H9 (cell line): ENCODE results near the gene UPF2. TPM values are rescaled to one million over a fixed set of nuclear protein-coding genes. Genes with fewer than 3 reads are reported as not detected.

Source experiments
- DNase-seq: peaks from one replicate; pipeline ENCODE4 v3.0.0-alpha.2; 2017
- H2AFZ ChIP-seq: one replicate; pipeline ENCODE4 v1.6.1; 2013; ENCODE audit warnings: mild to moderate bottlenecking, low read length, control low read depth, moderate library complexity
- H2AK5ac ChIP-seq: 2 replicates; pipeline ENCODE4 v1.6.1; 2013; ENCODE audit warnings: low read length, control low read depth, mixed read lengths; ENCODE audit not compliant: insufficient read length
- H2BK120ac ChIP-seq: one replicate; pipeline ENCODE4 v1.6.1; 2013; ENCODE audit warnings: low read depth, mild to moderate bottlenecking, low read length, control low read depth, inconsistent platforms; ENCODE audit not compliant: poor library complexity, severe bottlenecking
- H2BK12ac ChIP-seq: 2 replicates; pipeline ENCODE4 v1.6.1; 2013; ENCODE audit warnings: low read length, control low read depth, mixed read lengths, low read depth; ENCODE audit not compliant: insufficient read length
- H2BK15ac ChIP-seq: 2 replicates; pipeline ENCODE4 v1.6.1; 2013; ENCODE audit warnings: low read depth, low read length, control low read depth
- H2BK20ac ChIP-seq: one replicate; pipeline ENCODE4 v1.6.1; 2013; ENCODE audit warnings: low read depth, mild to moderate bottlenecking, low read length, control low read depth, inconsistent platforms; ENCODE audit not compliant: poor library complexity, severe bottlenecking
- H2BK5ac ChIP-seq: 2 replicates; pipeline ENCODE4 v1.6.1; 2013; ENCODE audit warnings: low read length, control low read depth, mixed read lengths; ENCODE audit not compliant: insufficient read length
- H3K14ac ChIP-seq: 2 replicates; pipeline ENCODE4 v1.6.1; 2013; ENCODE audit warnings: low read length, control low read depth; ENCODE audit not compliant: insufficient read depth
- H3K18ac ChIP-seq: 2 replicates; pipeline ENCODE4 v1.6.1; 2013; ENCODE audit warnings: low read depth, mild to moderate bottlenecking, mixed read lengths, low read length, control low read depth; ENCODE audit not compliant: insufficient read length
- H3K23ac ChIP-seq: 2 replicates; pipeline ENCODE4 v1.6.1; 2013; ENCODE audit warnings: low read length, control low read depth, mixed read lengths, low read depth; ENCODE audit not compliant: insufficient read length
- H3K23me2 ChIP-seq: 2 replicates; pipeline ENCODE4 v1.6.1; 2013; ENCODE audit warnings: low read depth, mild to moderate bottlenecking, mixed read lengths, low read length, control low read depth; ENCODE audit not compliant: insufficient read length, poor library complexity, severe bottlenecking
- H3K27ac ChIP-seq: 2 replicates; pipeline ENCODE4 v1.5.1; 2013; ENCODE audit warnings: low read length, control low read depth, mixed read lengths, low read depth; ENCODE audit not compliant: insufficient read length
- H3K27me3 ChIP-seq: 2 replicates; pipeline ENCODE4 v1.6.1; 2013; ENCODE audit warnings: low read length, control low read depth, inconsistent platforms; ENCODE audit not compliant: insufficient read depth
- H3K4ac ChIP-seq: 2 replicates; pipeline ENCODE4 v1.6.1; 2013; ENCODE audit warnings: low read depth, mild to moderate bottlenecking, control low read depth, inconsistent platforms, low read length, moderate library complexity
- H3K4me1 ChIP-seq: 2 replicates; pipeline ENCODE4 v1.6.1; 2013; ENCODE audit warnings: low read length, control low read depth, inconsistent platforms; ENCODE audit not compliant: insufficient read depth
- H3K4me2 ChIP-seq: 2 replicates; pipeline ENCODE4 v1.6.1; 2013; ENCODE audit warnings: low read length, control low read depth, mixed read lengths; ENCODE audit not compliant: insufficient read length, insufficient read depth
- H3K56ac ChIP-seq: 2 replicates; pipeline ENCODE4 v1.6.1; 2013; ENCODE audit warnings: low read depth, mild to moderate bottlenecking, mixed read lengths, low read length, control low read depth; ENCODE audit not compliant: insufficient read length
- H3K79me1 ChIP-seq: 2 replicates; pipeline ENCODE4 v1.6.1; 2013; ENCODE audit warnings: low read depth, mild to moderate bottlenecking, moderate library complexity, low read length, control low read depth, inconsistent platforms; ENCODE audit not compliant: insufficient read depth, poor library complexity, severe bottlenecking
- H3K79me2 ChIP-seq: 2 replicates; pipeline ENCODE4 v1.6.1; 2013; ENCODE audit warnings: low read length, control low read depth, inconsistent platforms; ENCODE audit not compliant: insufficient read depth
- H3K9ac ChIP-seq: 2 replicates; pipeline ENCODE4 v1.6.1; 2013; ENCODE audit warnings: low read length, control low read depth, mixed read lengths; ENCODE audit not compliant: insufficient read length; ENCODE audit errors: extremely low read depth
- H3K9me3 ChIP-seq: one replicate; pipeline ENCODE4 v1.6.1; 2013; ENCODE audit warnings: low read depth, low read length, inconsistent platforms; ENCODE audit not compliant: control insufficient read depth
- H3T11ph ChIP-seq: one replicate; pipeline ENCODE4 v1.6.1; 2013; ENCODE audit warnings: mild to moderate bottlenecking, low read length, control low read depth, inconsistent platforms
- H4K20me1 ChIP-seq: one replicate; pipeline ENCODE4 v1.6.1; 2013; ENCODE audit not compliant: control insufficient read depth, insufficient read length, insufficient read depth
- H4K5ac ChIP-seq: 2 replicates; pipeline ENCODE4 v1.6.1; 2013; ENCODE audit warnings: low read depth, mild to moderate bottlenecking, mixed read lengths, low read length, control low read depth; ENCODE audit not compliant: insufficient read length
- H4K8ac ChIP-seq: replicated peaks from 2 replicates; pipeline ENCODE4 v1.6.1; 2013; ENCODE audit warnings: low read length, control low read depth, mixed read lengths, low read depth; ENCODE audit not compliant: insufficient read length
- H4K91ac ChIP-seq: 2 replicates; pipeline ENCODE4 v1.6.1; 2013; ENCODE audit warnings: low read depth, mild to moderate bottlenecking, moderate library complexity, mixed read lengths, low read length, control low read depth; ENCODE audit not compliant: insufficient read length
- H3K27ac Mint-ChIP-seq, 3 experiments: 2 replicates in 2 of 3; 3 replicates in 1 of 3; pipeline ENCODE4 v1.8.0; 2020 to 2021; ENCODE audit warnings: mixed read lengths in 3 of 3, mild to moderate bottlenecking in 1 of 3, moderate library complexity in 1 of 3
- H3K27me3 Mint-ChIP-seq: 2 replicates; pipeline ENCODE4 v1.8.0; 2021; ENCODE audit warnings: low read depth, mild to moderate bottlenecking, moderate library complexity, mixed read lengths
- H3K36me3 Mint-ChIP-seq, 3 experiments: 2 replicates in 2 of 3; 3 replicates in 1 of 3; pipeline ENCODE4 v1.8.0; 2020 to 2021; ENCODE audit warnings: low read depth in 3 of 3, mixed read lengths in 3 of 3; ENCODE audit not compliant: insufficient read depth in 1 of 3
- H3K4me1 Mint-ChIP-seq, 2 experiments: 2 replicates each; pipeline ENCODE4 v1.8.0; 2020; ENCODE audit warnings: mixed read lengths in 2 of 2
- H3K4me3 Mint-ChIP-seq, 2 experiments: 2 replicates in 1 of 2; 3 replicates in 1 of 2; pipeline ENCODE4 v1.8.0; 2020 to 2021; ENCODE audit warnings: mild to moderate bottlenecking in 2 of 2, mixed read lengths in 2 of 2, moderate library complexity in 1 of 2
- H3K9me3 Mint-ChIP-seq, 2 experiments: 2 replicates in 1 of 2; 3 replicates in 1 of 2; pipeline ENCODE4 v1.8.0; 2020; ENCODE audit warnings: mild to moderate bottlenecking in 2 of 2, mixed read lengths in 2 of 2, moderate library complexity in 1 of 2
- CTCF ChIP-seq: fragments of 200-600 bp; sonication (generic); conservative IDR thresholded peaks from 3 replicates; pipeline ENCODE4 v1.8.0; 2021; ENCODE audit warnings: antibody characterized with exemption, mild to moderate bottlenecking
- WGBS: extraction: QIAGEN DNeasy Blood & Tissue Kit; methylation state at CpG from one replicate; pipeline ENCODE4 v1.1.7; 2013; ENCODE audit warnings: missing lambda C conversion rate, low lambda C conversion rate, mixed read lengths; ENCODE audit not compliant: insufficient read length; ENCODE audit errors: extremely low coverage; 5-methylcytosine and 5-hydroxymethylcytosine counted together
- total RNA-seq: library from RNA; stranded (reverse); gene quantifications from 2 replicates; pipeline ENCODE4 v1.2.1, GENCODE V29; 2021

The UPF2 gene
- total RNA-seq, 1 experiment from 2014 or later, result 34.1 TPM

DNA sequence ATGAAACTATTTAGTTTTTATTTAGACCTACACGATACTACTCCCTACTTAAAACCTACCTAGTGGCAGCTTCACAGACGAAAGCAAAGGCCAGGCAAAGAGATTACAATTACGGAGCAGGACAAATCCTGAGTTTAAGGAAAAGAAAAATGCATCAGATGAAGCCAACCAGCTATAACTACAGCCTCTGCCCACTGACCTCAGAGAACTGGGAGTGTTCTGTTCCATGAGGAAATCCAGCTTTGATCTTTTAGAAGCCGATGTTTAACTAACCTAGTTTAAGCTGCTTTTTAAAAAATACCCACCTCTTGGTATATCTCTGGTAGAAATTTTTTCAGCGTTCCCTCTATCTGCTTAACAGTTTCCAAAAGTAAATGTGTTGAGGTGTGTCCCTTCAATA is 3.0 kb upstream of the UPF2 start:
- H4K20me1 ChIP-seq, result no peaks in the 10 kb centered on the region
- H2BK12ac ChIP-seq, result no peak overlapping the region
- no peak overlapping the region for H2AFZ ChIP-seq
- H3K27me3 ChIP-seq, result no peaks in the 10 kb centered on the region
- H3K27me3 Mint-ChIP-seq, result peaks cover 4% of the 10 kb centered on the region
- WGBS, result no CpG with 5 or more reads among the region's 5 CpGs
- no peaks in the 10 kb centered on the region for H3K79me1 ChIP-seq
- H2AK5ac ChIP-seq, result no peak overlapping the region
- H3K27ac Mint-ChIP-seq, result no peak overlapping the region
- no peak overlapping the region for H2BK20ac ChIP-seq
- no peak overlapping the region for H2BK15ac ChIP-seq
- H3K4me3 Mint-ChIP-seq, result no peak overlapping the region
- H3K4me1 ChIP-seq, result no peaks in the 10 kb centered on the region
- H3K23ac ChIP-seq, result no peak overlapping the region
- no peak overlapping the region for H3K14ac ChIP-seq
- H4K5ac ChIP-seq, result no peak overlapping the region
- no peak for DNase-seq
- H4K8ac ChIP-seq, result no peak overlapping the region
- H3K36me3 Mint-ChIP-seq, result peaks cover 0 to 3% (median under 1%) of the 10 kb centered on the region in 3 experiments; a peak in 1 of 7 replicates
- no peak overlapping the region for H4K91ac ChIP-seq
- no peak overlapping the region for H3K18ac ChIP-seq
- H3K23me2 ChIP-seq, result peaks cover 6% of the 10 kb centered on the region
- no peak overlapping the region for H3K56ac ChIP-seq
- H3K27ac ChIP-seq, result no peak overlapping the region
- H3K4ac ChIP-seq, result no peak overlapping the region
- peaks cover 15 to 25% of the 10 kb centered on the region in 2 experiments for H3K4me1 Mint-ChIP-seq
- H3K9me3 Mint-ChIP-seq, result peaks cover 0 to 3% of the 10 kb centered on the region in 2 experiments; a peak in 1 of 5 replicates
- no peaks in the 10 kb centered on the region for H3K9me3 ChIP-seq
- H3T11ph ChIP-seq, result no peak overlapping the region
- no peak overlapping the region for H2BK120ac ChIP-seq
- no peak overlapping the region for H3K4me2 ChIP-seq
- H2BK5ac ChIP-seq, result no peak overlapping the region
- peaks cover 12% of the 10 kb centered on the region; the same call in 1 of the 2 replicates for H3K79me2 ChIP-seq
- TF ChIP-seq CTCF, result no peak
- no peak overlapping the region for H3K9ac ChIP-seq
